22Rv1 (cell line): Measurements from ENCODE around the gene IL1F10.

Experiments used
- H3K27ac ChIP-seq: fragments of 450-650 bp; 2 replicates; pipeline ENCODE4 v1.5.1; 2017
- ZFX ChIP-seq: fragments of 450-650 bp; IDR thresholded peaks from 2 replicates; pipeline ENCODE4 v1.6.1; 2017; ENCODE audit warnings: antibody characterized with exemption, borderline replicate concordance
- TF ChIP-seq, protein P1 (sequence below): fragments of 450-650 bp; IDR thresholded peaks from 2 replicates; pipeline ENCODE4 v1.5.1; 2017; ENCODE audit warnings: mild to moderate bottlenecking

IL1F10 gene

DNA sequence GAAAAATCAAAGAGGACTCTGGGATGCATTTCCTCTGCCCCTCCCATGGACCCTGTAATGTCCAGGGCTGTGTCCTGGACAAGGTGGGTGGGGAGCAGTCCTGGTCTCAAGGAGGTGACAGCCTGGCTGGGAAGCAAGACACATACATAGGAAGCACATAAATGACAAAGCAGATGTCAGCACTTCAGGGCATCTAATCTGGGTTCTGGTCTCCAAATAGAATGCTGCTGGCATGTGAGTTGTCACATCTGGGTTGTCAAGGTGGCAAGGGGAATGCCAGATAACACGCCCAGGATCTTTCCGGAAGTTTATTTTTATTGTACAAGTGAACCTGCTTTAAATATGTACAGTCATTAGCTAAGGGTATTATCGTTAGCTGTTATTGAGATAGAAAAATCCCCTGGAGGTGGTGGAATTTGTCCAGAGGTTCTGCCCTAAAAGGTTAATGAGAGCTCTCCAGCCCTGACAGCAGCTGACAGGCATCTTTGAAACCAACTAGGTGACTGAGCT, 5.6 kb downstream of the IL1F10 start:
- H3K27ac ChIP-seq: no peak overlapping the region
- TF ChIP-seq, protein P1, sequence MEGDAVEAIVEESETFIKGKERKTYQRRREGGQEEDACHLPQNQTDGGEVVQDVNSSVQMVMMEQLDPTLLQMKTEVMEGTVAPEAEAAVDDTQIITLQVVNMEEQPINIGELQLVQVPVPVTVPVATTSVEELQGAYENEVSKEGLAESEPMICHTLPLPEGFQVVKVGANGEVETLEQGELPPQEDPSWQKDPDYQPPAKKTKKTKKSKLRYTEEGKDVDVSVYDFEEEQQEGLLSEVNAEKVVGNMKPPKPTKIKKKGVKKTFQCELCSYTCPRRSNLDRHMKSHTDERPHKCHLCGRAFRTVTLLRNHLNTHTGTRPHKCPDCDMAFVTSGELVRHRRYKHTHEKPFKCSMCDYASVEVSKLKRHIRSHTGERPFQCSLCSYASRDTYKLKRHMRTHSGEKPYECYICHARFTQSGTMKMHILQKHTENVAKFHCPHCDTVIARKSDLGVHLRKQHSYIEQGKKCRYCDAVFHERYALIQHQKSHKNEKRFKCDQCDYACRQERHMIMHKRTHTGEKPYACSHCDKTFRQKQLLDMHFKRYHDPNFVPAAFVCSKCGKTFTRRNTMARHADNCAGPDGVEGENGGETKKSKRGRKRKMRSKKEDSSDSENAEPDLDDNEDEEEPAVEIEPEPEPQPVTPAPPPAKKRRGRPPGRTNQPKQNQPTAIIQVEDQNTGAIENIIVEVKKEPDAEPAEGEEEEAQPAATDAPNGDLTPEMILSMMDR: no peak
- no peak for TF ChIP-seq ZFX

DNA sequence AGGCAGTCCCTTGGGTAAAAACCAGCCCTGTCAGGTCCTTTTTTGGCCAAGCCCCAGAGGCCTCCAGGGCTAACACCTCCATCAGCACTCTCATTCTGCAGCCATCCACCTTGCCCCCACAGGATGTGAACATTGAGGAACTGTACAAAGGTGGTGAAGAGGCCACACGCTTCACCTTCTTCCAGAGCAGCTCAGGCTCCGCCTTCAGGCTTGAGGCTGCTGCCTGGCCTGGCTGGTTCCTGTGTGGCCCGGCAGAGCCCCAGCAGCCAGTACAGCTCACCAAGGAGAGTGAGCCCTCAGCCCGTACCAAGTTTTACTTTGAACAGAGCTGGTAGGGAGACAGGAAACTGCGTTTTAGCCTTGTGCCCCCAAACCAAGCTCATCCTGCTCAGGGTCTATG, 7.3 kb downstream of the IL1F10 start:
- no peak for TF ChIP-seq ZFX
- TF ChIP-seq, protein P1: no peak
- H3K27ac ChIP-seq: no peak overlapping the region

DNA sequence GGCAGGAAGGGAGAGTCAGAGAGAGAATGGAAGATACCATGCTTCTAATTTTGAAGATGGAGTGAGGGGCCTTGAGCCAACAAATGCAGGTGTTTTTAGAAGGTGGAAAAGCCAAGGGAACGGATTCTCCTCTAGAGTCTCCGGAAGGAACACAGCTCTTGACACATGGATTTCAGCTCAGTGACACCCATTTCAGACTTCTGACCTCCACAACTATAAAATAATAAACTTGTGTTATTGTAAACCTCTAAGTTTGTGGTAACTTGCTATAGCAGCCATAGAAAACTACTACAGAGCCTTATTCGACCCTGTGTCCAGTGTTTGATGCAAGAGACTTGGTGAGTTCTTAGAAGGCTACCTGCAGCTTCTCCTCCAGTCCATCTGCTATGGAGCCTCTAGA, 7.8 kb downstream of the IL1F10 start:
- H3K27ac ChIP-seq: no peak overlapping the region
- TF ChIP-seq, protein P1: no peak
- TF ChIP-seq ZFX: no peak

DNA sequence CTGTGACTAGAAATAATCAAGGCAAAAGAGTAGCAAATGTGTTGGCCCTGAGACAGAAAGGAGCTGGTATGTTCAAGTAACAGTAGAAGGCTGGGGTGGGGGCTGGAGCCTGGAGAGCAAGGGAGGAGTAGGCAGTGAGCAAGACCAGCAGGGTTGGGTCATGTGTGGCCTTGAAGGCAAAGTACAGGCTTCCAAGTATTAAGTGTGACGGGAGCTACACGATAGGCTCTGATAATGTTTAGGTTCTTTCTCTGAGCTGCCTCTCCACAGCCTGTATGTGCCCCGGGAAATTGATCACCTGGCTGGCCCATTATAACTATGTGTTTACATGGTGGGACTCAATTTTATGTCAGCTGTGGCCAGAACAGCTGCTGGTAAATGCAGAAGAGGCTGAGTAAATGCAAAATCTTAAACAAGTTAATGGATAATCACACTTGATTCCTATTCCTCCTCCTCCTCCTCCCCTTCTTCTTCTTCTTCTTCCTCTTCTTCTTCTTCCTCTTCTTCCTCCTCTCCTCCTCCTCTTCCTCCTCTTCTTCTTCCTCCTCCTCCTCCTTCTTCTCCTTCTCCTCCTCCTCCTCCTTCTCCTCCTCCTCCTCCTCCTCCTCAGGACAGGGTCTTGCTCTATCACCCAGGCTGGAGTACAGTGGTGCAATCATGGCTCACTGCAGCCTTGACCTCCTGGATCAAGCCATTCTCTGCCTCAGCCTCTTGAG, 9.3 kb downstream of the IL1F10 start:
- TF ChIP-seq, protein P1: no peak
- TF ChIP-seq ZFX: no peak

DNA sequence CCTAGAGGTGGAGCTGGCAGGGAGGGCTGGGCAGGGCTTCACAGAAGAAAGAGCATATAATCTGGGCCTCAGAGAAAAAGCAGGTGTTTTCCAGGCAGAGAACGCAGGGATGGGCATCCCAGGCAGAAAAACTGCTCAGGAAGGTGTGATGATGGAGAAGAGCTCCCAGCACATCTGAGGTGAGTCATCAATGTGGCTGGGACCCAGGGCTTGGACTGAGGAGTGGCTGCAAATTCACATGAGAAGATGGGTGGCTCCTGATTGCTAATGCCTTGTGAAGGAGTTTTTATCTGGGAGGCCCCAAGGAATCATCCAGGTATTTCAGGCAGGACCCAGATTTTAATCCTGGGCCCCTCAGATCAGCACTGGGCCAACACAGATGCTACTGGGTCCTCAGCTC, 10.2 kb downstream of the IL1F10 start:
- no peak for TF ChIP-seq ZFX
- TF ChIP-seq, protein P1: no peak
- peak overlapping the region; percentile 55 for H3K27ac ChIP-seq

More for the DNA sequence above, 9.3 kb downstream of the IL1F10 start:
- no peak overlapping the region for H3K27ac ChIP-seq

DNA sequence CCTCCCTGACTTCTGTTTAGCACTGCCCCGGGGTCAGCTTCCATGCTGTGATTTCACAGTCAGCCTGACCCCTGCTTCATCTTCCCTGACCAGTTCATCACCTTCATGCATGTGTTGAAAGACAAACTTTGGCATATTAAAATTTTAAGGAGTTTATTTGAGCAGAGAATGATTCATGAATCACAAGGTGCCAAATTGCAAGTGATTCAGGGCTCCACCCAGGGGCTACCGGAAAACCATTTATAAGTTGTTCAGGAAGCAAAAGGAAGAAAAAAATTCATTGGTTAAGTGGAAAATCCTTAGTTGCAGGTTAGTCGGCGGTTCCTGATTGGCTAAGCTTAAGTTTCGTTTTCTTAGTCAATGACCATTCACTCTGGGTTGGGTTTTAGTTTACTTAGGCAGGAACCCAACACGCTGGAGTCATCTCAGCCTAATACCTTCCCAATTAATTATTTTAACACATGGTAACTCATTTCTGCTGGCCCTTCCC, 10.6 kb downstream of the IL1F10 start:
- TF ChIP-seq, protein P1: no peak
- no peak for TF ChIP-seq ZFX
- H3K27ac ChIP-seq: peak overlapping the region; percentile 55

DNA sequence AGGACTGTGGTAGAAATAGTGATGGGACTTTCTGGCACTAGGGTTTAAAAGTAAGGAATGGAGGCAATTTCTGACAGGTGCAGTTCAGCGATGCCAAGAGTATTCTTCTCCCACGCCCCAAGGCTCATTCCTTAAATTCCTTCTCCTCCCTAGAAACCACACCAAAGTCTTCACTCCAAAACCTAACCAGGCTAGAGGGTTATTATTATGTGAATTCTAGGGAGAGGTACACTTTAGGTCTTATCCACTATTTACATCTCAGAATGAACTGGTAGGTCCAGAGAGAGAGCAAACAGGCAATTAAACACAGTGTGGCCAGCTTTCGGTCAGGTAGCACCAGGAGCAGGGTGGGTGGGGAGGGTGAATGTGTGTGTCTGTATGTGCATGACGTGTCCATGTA, 11.4 kb downstream of the IL1F10 start:
- TF ChIP-seq, protein P1: no peak
- no peak for TF ChIP-seq ZFX
- H3K27ac ChIP-seq: peak overlapping the region; percentile 55
